ENCODE results near the gene DIMT1.

Gene DIMT1

DNA sequence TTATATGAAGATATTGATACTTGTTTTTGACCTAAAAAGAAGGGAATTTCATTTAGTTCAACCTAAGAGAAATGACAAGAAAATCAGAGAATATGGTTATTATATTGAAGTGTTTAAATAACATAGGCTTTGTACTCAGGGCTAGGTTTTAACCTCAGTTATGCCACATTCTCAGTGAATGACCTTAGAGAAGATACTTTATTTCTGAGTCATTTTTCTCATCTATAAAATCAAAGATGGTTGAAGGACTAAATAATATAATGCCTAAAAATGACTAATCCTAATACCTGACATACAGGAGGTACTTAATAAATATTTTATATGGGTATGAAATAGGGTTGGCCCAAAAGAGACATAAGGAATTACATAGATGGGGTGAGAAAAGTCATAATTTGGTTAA lies 32.3 kb downstream of the DIMT1 start:
- DNase-seq (ENCODE audit: low spot score), result no peak

- no peak for DNase-seq (ENCODE audit: low spot score)
Observed at GRCh38 chr5:62369039-62369438, 34.7 kb downstream of the DIMT1 start.

DNA sequence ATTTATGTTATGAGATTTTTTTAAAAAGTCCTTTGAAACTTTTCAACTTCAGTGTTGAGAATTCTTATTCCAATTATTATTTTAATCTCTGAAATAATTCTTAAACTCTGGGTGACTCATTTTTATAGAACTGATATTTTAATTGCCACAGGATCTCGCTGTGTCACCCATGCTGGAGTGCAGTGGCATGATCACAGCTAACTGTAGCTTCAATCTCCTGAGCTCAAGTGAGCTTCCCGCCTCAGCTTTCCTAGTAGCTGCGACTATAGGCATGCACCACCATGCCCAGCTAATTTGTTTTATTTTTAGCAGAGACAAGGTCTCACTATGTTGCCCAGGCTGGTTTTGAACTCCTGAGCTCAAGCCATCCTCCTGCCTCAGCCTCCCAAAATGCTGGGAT lies 41.0 kb downstream of the DIMT1 start:
- DNase-seq (ENCODE audit: low spot score), result no peak

- DNase-seq (ENCODE audit: low spot score), result peak; percentile 44
Observed at GRCh38 chr5:62354028-62354874, 49.5 kb downstream of the DIMT1 start.

DNA sequence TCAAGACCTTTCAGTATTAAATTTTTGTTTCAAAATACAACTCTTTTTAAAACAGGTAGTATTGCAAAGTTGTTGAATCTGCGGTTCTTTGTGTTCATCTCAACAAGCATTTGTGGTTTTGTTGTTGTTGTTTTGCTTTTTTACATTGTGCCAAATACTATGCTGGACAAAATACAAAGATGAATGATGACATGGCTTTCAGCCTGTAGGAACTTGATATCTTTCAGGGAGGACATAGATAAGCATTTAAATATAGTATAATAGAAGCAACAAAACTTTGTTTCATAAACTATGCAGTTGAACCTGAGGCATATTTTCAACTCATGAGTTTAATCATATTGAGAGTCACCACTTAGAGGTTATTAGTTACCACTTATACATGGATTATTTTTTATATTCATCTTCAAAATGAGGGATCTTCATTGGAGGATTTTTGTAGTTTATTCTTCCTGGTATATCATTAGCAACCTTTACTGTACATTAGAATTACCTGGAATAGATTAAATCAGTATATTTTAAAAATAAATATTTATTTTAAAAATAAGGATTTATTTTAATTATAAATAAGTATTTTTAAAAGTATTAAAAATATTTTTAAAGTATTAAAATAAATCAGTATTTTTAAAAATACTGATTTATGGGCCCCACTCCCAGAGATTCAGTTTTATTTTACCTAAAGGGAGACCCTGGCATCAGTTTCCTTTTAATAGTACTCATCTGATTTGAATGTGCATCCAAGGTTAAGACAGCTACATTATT lies 54.8 kb downstream of the DIMT1 start:
- no peak for DNase-seq (ENCODE audit: low spot score)

- no peak for DNase-seq (ENCODE audit: low spot score)
Observed at GRCh38 chr5:62347928-62348327, 55.8 kb downstream of the DIMT1 start.

- DNase-seq (ENCODE audit: low spot score), result no peak
Observed at GRCh38 chr5:62346748-62347147, 57.0 kb downstream of the DIMT1 start.

DNA sequence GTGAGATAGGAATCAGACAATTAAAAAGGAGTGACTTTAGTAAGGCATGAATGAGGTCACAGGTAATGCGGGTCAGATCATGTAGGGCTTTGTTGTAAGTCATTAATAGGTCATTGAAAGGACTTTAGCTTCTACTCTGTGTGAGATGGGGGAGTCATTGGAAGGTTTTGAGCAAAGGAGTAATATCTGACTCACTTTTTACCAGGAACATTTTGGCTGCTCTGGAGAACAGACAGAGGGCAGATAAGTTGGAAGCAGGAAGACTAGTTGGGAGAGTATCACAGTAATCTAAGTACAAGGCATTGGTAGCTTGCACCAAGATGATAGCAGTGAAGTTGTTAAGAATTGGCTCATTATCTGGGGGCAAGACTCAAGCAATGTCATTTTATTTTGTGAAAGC lies 60.3 kb downstream of the DIMT1 start:
- no peak for DNase-seq (ENCODE audit: low spot score)

- DNase-seq (ENCODE audit: low spot score), result no peak
Observed at GRCh38 chr5:62342476-62342837, 61.2 kb downstream of the DIMT1 start.

DNA sequence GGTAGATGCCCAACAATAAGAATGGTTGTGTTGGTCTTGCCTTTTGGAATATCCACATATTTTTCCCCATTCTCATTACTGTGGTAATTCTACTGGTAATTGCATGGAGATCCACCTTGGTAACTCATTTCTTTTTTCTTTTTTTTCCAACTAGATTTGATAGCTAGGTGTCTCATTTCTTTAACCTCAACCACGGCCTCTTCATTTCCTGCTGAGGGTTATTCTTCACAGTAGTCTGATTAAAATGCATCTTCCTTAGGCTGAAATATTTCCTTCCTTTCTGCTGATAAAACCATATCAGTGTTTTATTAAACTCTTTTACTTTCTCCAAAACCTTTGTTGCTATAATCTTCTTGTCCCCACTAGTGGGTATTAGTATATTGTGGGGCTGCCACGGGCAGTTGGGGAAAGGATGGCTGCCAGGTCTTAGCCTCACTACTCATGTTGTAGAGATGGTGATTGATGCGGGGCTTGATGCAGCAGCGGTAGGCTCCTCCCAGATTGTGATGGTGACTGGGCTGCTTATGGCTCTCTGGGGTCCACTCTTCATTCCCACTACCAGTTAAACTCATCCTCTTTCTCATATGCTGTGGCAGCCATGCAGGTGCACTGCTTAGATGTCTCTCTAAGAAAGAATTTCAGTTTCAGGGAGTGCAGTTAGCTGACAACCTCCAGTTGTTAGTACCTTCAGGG lies 61.8 kb downstream of the DIMT1 start:
- DNase-seq (ENCODE audit: low spot score), result peak; percentile 13

- no peak for DNase-seq (ENCODE audit: low spot score)
Observed at GRCh38 chr5:62340979-62341378, 62.7 kb downstream of the DIMT1 start.

DNA sequence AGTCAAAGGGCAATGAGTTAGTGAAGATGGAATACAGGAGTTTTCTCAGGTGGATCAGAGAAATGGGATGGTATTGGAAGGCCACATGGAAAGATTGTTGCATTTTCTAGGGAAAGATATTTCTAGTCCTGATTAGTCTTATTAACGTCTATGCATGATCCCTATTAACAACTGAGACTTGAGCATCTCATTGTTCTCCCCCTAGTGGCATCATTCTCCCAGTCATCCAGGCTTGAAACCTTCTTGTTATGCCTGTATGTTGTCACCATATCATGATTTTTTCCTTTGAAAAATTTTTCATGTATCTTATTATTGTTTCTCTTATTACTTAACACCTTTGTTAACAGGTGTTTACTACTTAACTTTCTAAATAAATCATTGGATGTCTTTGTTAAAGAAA lies 63.3 kb downstream of the DIMT1 start:
- peak; percentile 15 for DNase-seq (ENCODE audit: low spot score)
